ENCODE measurements around the gene FBLIM1.

Gene FBLIM1

DNA sequence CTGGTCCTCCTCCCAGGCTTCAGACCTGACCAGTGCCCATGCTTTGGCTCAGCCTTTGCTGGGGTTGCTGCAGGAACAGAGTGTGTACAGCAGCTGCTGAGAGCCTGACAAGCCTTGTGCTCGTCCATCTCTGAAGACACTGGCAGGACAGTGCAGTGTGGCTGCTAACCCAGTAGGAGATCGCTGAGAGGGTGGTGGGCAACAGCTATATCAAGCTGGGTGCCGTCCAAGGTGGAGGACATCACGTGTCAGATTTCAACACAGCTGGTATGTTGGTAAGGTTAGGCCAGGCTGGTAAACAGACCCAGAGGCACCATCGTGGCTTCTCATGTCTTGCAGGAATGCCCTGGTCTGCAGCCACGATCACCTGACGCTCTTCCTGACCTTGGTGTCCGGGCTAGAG, 40.4 kb upstream of the FBLIM1 start:
- H3K36me3 Mint-ChIP-seq (ENCODE audit: low read depth): peaks cover 44% of the 10 kb centered on the region
- TF ChIP-seq, protein P1, sequence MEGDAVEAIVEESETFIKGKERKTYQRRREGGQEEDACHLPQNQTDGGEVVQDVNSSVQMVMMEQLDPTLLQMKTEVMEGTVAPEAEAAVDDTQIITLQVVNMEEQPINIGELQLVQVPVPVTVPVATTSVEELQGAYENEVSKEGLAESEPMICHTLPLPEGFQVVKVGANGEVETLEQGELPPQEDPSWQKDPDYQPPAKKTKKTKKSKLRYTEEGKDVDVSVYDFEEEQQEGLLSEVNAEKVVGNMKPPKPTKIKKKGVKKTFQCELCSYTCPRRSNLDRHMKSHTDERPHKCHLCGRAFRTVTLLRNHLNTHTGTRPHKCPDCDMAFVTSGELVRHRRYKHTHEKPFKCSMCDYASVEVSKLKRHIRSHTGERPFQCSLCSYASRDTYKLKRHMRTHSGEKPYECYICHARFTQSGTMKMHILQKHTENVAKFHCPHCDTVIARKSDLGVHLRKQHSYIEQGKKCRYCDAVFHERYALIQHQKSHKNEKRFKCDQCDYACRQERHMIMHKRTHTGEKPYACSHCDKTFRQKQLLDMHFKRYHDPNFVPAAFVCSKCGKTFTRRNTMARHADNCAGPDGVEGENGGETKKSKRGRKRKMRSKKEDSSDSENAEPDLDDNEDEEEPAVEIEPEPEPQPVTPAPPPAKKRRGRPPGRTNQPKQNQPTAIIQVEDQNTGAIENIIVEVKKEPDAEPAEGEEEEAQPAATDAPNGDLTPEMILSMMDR (IDR thresholded peaks at IDR 0.05; ENCODE audit: unreplicated experiment in 3 of 3): no peak
- H3K4me1 Mint-ChIP-seq: peaks cover 34% of the 10 kb centered on the region
- H3K27ac Mint-ChIP-seq: no peak overlapping the region
- H3K4me3 Mint-ChIP-seq: no peak overlapping the region
- H3K9me3 Mint-ChIP-seq: no peaks in the 10 kb centered on the region
- H3K27me3 Mint-ChIP-seq (ENCODE audit: low read depth): no peaks in the 10 kb centered on the region

DNA sequence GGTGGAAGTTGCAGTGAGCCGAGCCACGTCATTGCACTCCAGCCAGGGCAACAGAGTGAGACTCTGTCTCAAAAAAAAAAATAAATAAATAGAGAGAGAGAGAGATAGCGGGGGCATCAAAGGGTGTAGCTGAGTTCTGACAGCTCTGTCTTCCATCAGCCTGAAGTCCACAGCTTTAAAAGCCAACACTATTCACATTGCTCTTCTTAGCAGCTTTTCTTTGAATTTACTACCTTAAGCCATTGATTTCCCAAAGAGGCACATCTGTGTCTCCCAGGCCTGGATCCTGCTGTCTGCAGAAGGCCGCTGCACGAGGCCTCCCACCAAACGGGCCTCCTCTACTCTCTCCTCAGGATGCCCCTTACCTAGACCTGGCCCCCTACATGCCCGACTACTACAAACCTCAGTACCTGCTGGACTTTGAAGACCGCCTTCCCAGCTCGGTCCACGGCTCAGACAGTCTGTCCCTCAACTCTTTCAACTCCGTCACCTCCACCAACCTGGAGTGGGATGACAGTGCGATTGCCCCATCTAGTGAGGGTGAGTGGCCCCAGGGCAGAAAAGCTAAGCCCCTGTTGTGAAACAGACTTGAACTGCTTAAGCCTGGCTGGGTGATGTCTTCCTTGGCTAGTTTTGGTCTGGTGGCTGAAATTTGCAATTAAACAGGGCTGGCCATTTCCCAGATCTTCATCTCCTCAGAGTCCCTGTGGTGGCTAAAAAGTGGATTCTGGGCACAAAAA, 39.0 kb upstream of the FBLIM1 start:
- H3K27ac Mint-ChIP-seq: no peak overlapping the region
- TF ChIP-seq, protein P1 (IDR thresholded peaks at IDR 0.05; ENCODE audit: unreplicated experiment in 3 of 3): no peak
- H3K36me3 Mint-ChIP-seq (ENCODE audit: low read depth): peaks cover 39% of the 10 kb centered on the region
- H3K9me3 Mint-ChIP-seq: no peaks in the 10 kb centered on the region
- peaks cover 28% of the 10 kb centered on the region for H3K4me1 Mint-ChIP-seq
- no peaks in the 10 kb centered on the region for H3K27me3 Mint-ChIP-seq (ENCODE audit: low read depth)
- H3K4me3 Mint-ChIP-seq: no peak overlapping the region

DNA sequence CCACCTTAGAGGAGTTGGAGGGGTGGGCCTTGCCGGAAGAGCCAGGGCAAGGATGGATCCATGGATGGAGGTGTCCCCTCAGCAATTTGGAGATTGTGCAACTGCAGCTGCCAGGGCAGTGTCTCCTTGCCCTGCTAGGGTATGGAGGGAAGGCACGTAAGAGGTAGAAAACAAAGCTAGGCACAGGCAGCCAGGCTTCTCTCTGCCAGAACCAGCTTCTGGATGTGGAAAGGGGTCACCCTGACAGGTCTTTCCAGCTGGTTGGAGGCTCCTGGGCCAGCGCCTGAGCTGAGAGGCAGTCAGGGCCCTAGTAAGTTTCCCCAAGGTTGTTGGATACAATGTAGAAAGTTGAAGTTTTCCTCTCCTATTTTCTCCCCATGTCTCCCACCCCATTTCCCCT, 37.7 kb upstream of the FBLIM1 start:
- H3K9me3 Mint-ChIP-seq: no peaks in the 10 kb centered on the region
- H3K27me3 Mint-ChIP-seq (ENCODE audit: low read depth): no peaks in the 10 kb centered on the region
- no peak overlapping the region for H3K27ac Mint-ChIP-seq
- TF ChIP-seq, protein P1 (IDR thresholded peaks at IDR 0.05; ENCODE audit: unreplicated experiment in 3 of 3): no peak
- peaks cover 42% of the 10 kb centered on the region for H3K36me3 Mint-ChIP-seq (ENCODE audit: low read depth)
- peaks cover 21% of the 10 kb centered on the region for H3K4me1 Mint-ChIP-seq
- no peak overlapping the region for H3K4me3 Mint-ChIP-seq

DNA sequence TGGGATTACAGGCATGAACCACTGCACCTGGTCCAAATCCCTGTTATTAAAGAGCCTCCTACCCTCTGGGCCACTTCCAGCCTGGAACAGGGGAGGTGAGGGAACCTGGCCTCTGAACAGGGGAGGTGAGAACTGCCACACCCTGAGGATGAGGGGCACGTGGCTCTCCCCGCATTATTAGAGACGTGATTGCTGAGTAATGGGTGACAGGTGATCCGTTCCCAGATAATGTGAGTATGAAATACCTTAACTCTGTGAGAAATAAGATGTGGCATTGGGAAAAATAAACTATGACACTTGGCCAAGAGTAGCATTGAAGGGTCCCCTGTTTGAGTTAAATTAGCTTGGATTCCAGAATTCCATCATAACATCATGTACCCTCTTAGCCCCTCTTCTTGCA, 36.2 kb upstream of the FBLIM1 start:
- no peaks in the 10 kb centered on the region for H3K9me3 Mint-ChIP-seq
- peaks cover 44% of the 10 kb centered on the region for H3K36me3 Mint-ChIP-seq (ENCODE audit: low read depth)
- H3K4me3 Mint-ChIP-seq: no peak overlapping the region
- TF ChIP-seq, protein P1 (IDR thresholded peaks at IDR 0.05; ENCODE audit: unreplicated experiment in 3 of 3): no peak
- no peaks in the 10 kb centered on the region for H3K27me3 Mint-ChIP-seq (ENCODE audit: low read depth)
- no peak overlapping the region for H3K27ac Mint-ChIP-seq
- peaks cover 29% of the 10 kb centered on the region for H3K4me1 Mint-ChIP-seq

DNA sequence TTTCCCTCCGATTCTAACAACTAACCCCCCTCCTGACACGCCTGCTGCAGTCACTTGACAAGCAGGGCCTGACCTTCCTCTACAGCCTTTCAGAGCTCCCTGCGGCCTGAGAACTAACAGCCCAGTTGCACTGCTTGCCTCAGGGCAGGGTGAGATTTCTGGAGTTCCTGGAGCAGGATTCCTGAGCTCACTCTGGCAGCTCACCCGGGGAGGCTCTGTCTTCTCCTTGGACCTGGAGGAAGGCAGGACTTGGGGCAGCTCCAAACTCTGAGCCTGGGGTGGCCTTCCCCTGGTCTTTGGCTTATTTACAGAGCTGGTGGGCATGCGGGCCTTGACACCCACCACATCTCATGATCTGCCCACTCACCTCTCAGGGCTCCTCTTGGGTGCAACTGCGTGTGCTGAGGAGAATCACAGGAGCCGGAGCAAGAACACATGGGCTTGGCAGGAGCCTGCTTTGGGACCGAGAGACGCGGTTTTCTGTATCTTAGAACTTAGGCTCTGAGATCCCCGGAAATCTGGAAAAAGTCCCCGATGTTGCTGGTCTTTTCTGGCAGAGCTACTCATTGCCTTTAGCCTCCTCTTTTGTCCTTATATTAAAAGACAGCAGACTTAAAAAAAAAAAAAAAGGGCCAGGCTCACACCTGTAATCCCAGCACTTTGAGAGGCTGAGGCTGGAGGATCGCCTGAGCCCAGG, 35.6 kb upstream of the FBLIM1 start:
- Mint-ChIP-seq H3K27ac (no peak overlapping the region), H3K27me3 (ENCODE audit: low read depth) (no peaks in the 10 kb centered on the region), H3K4me3 (no peak overlapping the region), H3K4me1 (peaks cover 29% of the 10 kb centered on the region), H3K9me3 (no peaks in the 10 kb centered on the region), H3K36me3 (ENCODE audit: low read depth) (peaks cover 45% of the 10 kb centered on the region)
- TF ChIP-seq, protein P1 (IDR thresholded peaks at IDR 0.05; ENCODE audit: unreplicated experiment in 3 of 3): no peak
